Neural progenitor cell (in vitro differentiated cells): ENCODE results near the gene SDK1.

Experiments
- EZH2 ChIP-seq: fragments of 200-600 bp; sonication (generic); IDR thresholded peaks from 2 replicates; pipeline ENCODE4 v1.6.1; 2017; ENCODE audit warnings: antibody characterized with exemption, mild to moderate bottlenecking, moderate library complexity
- TF ChIP-seq, protein P1 (sequence below): fragments of 200-600 bp; sonication (generic); IDR thresholded peaks from 2 replicates; pipeline ENCODE4 v1.5.1; 2017; ENCODE audit warnings: antibody characterized with exemption, mild to moderate bottlenecking

GRCh38 chr7:3956949-3957348 is 655.9 kb downstream of the SDK1 start:
- TF ChIP-seq, protein P1, sequence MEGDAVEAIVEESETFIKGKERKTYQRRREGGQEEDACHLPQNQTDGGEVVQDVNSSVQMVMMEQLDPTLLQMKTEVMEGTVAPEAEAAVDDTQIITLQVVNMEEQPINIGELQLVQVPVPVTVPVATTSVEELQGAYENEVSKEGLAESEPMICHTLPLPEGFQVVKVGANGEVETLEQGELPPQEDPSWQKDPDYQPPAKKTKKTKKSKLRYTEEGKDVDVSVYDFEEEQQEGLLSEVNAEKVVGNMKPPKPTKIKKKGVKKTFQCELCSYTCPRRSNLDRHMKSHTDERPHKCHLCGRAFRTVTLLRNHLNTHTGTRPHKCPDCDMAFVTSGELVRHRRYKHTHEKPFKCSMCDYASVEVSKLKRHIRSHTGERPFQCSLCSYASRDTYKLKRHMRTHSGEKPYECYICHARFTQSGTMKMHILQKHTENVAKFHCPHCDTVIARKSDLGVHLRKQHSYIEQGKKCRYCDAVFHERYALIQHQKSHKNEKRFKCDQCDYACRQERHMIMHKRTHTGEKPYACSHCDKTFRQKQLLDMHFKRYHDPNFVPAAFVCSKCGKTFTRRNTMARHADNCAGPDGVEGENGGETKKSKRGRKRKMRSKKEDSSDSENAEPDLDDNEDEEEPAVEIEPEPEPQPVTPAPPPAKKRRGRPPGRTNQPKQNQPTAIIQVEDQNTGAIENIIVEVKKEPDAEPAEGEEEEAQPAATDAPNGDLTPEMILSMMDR = no peak
- TF ChIP-seq EZH2 = no peak
